Endodermal cell (in vitro differentiated cells): Measurements from ENCODE around the gene ANXA10. TPM values are rescaled to one million over a fixed set of nuclear protein-coding genes. Genes with fewer than 3 reads are reported as not detected.

ENCODE experiments used
- DNase-seq: peaks from one replicate; pipeline ENCODE4 v3.0.0-alpha.2; 2017
- H3K27ac ChIP-seq: 2 replicates; pipeline ENCODE4 v1.5.1; 2013; ENCODE audit warnings: mild to moderate bottlenecking, low read depth, low read length, moderate library complexity
- H3K27me3 ChIP-seq: 2 replicates; pipeline ENCODE4 v1.6.1; 2013; ENCODE audit warnings: mild to moderate bottlenecking, low read length, moderate library complexity; ENCODE audit not compliant: insufficient read depth, control insufficient read depth, poor library complexity, severe bottlenecking
- H3K36me3 ChIP-seq: 2 replicates; pipeline ENCODE4 v1.7.0; 2013; ENCODE audit warnings: mild to moderate bottlenecking, low read length, moderate library complexity; ENCODE audit not compliant: control insufficient read depth, insufficient read depth
- H3K4me1 ChIP-seq: one replicate; pipeline ENCODE4 v1.7.0; 2013; ENCODE audit warnings: low read length; ENCODE audit not compliant: control insufficient read depth, insufficient read depth
- H3K4me3 ChIP-seq: 2 replicates; pipeline ENCODE4 v1.5.1; 2013; ENCODE audit warnings: mild to moderate bottlenecking, low read length, moderate library complexity
- H3K9ac ChIP-seq: 2 replicates; pipeline ENCODE4 v1.6.1; 2013; ENCODE audit warnings: mild to moderate bottlenecking, low read length, moderate library complexity; ENCODE audit not compliant: poor library complexity, severe bottlenecking; ENCODE audit errors: extremely low read depth
- H3K9me3 ChIP-seq: 2 replicates; pipeline ENCODE4 v1.6.1; 2013; ENCODE audit warnings: mild to moderate bottlenecking, low read length, moderate library complexity; ENCODE audit not compliant: control insufficient read depth
- H3K27ac Mint-ChIP-seq: 2 replicates; pipeline ENCODE4 v1.8.0; 2020; ENCODE audit warnings: mixed read lengths
- H3K27me3 Mint-ChIP-seq: 2 replicates; pipeline ENCODE4 v1.8.0; 2021; ENCODE audit warnings: mild to moderate bottlenecking, mixed read lengths; ENCODE audit not compliant: insufficient read depth
- H3K36me3 Mint-ChIP-seq: 2 replicates; pipeline ENCODE4 v1.8.0; 2020; ENCODE audit warnings: low read depth, mixed read lengths
- H3K4me1 Mint-ChIP-seq: 2 replicates; pipeline ENCODE4 v1.8.0; 2020; ENCODE audit warnings: mixed read lengths
- H3K4me3 Mint-ChIP-seq: 2 replicates; pipeline ENCODE4 v1.8.0; 2020; ENCODE audit warnings: mild to moderate bottlenecking, moderate library complexity, mixed read lengths
- H3K9me3 Mint-ChIP-seq: 2 replicates; pipeline ENCODE4 v1.8.0; 2020; ENCODE audit warnings: mild to moderate bottlenecking, mixed read lengths
- CTCF ChIP-seq: fragments of 200-600 bp; sonication (generic); conservative IDR thresholded peaks from 2 replicates; pipeline ENCODE4 v1.5.0; 2021; ENCODE audit warnings: antibody characterized with exemption, mild to moderate bottlenecking
- WGBS, 2 experiments: methylation state at CpG; one replicate each; pipeline versions ENCODE4 v1.1.5 to v1.1.7; 2013; ENCODE audit warnings: missing lambda C conversion rate in 2 of 2, mixed read lengths in 1 of 2; ENCODE audit not compliant: insufficient coverage in 1 of 2, insufficient read length in 1 of 2; 5-methylcytosine and 5-hydroxymethylcytosine counted together
- total RNA-seq, 2 donors: library from RNA; stranded (reverse); fragmentation: NEBNext Ultra II Directional in 1 of 2; extraction: Animal tissue kit (Norgen Biotek cat#: 25700) in 1 of 2; gene quantifications; 2 replicates in 1 of 2; 3 replicates in 1 of 2; pipeline ENCODE4 v1.2.1, GENCODE V29; 2021

The ANXA10 gene
- total RNA-seq, 2 donors from 2014 or later = not detected

GRCh38 chr4:168082379-168082778 is 10.0 kb upstream of the ANXA10 start:
- H3K27me3 Mint-ChIP-seq = no peaks in the 10 kb centered on the region
- H3K4me3 Mint-ChIP-seq = no peak overlapping the region
- no peaks in the 10 kb centered on the region for H3K27me3 ChIP-seq
- H3K4me1 Mint-ChIP-seq = no peaks in the 10 kb centered on the region
- H3K9me3 Mint-ChIP-seq = no peaks in the 10 kb centered on the region
- H3K9me3 ChIP-seq = peaks cover 4% of the 10 kb centered on the region
- H3K4me3 ChIP-seq = no peak overlapping the region
- WGBS, 2 experiments = 74 to 75% methylated on average over 2 to 5 of the region's 5 CpGs
- no peak for TF ChIP-seq CTCF
- no peak overlapping the region for H3K27ac Mint-ChIP-seq
- DNase-seq = no peak
- no peak overlapping the region for H3K9ac ChIP-seq
- H3K36me3 Mint-ChIP-seq = no peaks in the 10 kb centered on the region
- H3K27ac ChIP-seq = no peak overlapping the region
- no peaks in the 10 kb centered on the region for H3K36me3 ChIP-seq
- no peaks in the 10 kb centered on the region for H3K4me1 ChIP-seq

DNA sequence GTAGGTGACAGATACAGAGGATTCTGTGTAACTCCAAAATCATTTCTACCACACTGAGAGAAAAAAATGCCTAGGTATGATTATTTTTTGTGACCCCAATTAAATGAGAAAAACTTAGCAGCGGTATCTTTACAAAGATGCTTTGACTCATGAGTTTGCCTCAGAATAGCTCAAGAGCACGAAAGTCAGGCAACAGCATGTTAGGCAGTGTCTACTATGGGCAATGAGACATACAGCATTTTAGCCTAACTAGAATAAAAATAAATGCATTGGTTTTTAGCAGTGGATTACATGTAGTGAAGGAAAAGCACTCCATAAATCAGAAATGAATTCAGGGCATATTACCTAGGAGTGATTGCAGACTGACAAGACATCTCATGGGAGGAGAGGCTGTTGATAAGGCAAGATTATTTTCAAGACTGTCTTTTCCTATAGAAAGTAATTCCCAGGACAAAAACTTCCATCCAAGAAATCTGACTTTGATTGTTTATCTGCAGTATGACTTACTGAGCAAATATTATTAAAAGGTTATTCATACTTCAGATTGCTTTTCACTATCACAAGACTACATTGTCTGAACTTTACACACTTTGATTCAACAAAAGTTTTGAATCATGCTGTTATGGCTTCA is 3.6 kb downstream of the ANXA10 start:
- Histone ChIP-seq H3K4me3 (no peak overlapping the region), H3K27me3 (no peaks in the 10 kb centered on the region), H3K36me3 (no peaks in the 10 kb centered on the region), H3K9me3 (no peaks in the 10 kb centered on the region), H3K4me1 (no peaks in the 10 kb centered on the region), H3K9ac (no peak overlapping the region), H3K27ac (no peak overlapping the region)
- Mint-ChIP-seq H3K27ac (no peak overlapping the region), H3K36me3 (no peaks in the 10 kb centered on the region), H3K4me1 (no peaks in the 10 kb centered on the region), H3K4me3 (no peak overlapping the region), H3K9me3 (no peaks in the 10 kb centered on the region), H3K27me3 (no peaks in the 10 kb centered on the region)
- no peak for TF ChIP-seq CTCF
- no peak for DNase-seq
- WGBS, 2 experiments = 88 to 100% methylated on average over 1 to 2 of the region's 2 CpGs

DNA sequence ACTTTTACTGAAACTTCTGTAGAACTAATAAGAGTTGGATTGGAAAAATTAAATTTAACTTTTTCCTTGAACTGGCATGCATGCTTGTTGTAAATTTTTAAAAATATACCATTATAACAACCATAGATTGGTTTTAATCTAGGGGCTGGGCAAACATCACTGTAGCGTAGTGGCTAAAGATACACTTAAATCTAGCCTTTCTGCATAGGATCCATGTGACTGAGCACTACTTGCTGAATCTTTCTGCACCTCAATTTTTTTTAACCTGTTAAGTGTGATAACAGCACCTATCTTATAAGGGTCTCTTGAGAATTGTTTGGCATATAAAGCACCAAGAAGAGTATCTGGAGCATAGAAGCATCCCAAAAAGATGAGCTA is 4.1 kb downstream of the ANXA10 start:
- Mint-ChIP-seq H3K4me1 (no peaks in the 10 kb centered on the region), H3K27me3 (no peaks in the 10 kb centered on the region), H3K4me3 (no peak overlapping the region), H3K9me3 (no peaks in the 10 kb centered on the region), H3K36me3 (no peaks in the 10 kb centered on the region), H3K27ac (no peak overlapping the region)
- Histone ChIP-seq H3K9me3 (no peaks in the 10 kb centered on the region), H3K27ac (no peak overlapping the region), H3K4me1 (no peaks in the 10 kb centered on the region), H3K27me3 (no peaks in the 10 kb centered on the region), H3K4me3 (no peak overlapping the region), H3K36me3 (no peaks in the 10 kb centered on the region), H3K9ac (no peak overlapping the region)
- TF ChIP-seq CTCF = no peak
- DNase-seq = no peak
- WGBS, 2 experiments = 100% methylated on average over 1 of the region's 1 CpG
